Limb (tissue), 2 donors: ENCODE results near the gene ABHD5.

Experiments
- DNase-seq, 2 donors: peaks; one replicate each; pipeline ENCODE4 v3.0.0-alpha.2; 2016; ENCODE audit errors: extremely low spot score in 2 of 2

The ABHD5 gene

DNA sequence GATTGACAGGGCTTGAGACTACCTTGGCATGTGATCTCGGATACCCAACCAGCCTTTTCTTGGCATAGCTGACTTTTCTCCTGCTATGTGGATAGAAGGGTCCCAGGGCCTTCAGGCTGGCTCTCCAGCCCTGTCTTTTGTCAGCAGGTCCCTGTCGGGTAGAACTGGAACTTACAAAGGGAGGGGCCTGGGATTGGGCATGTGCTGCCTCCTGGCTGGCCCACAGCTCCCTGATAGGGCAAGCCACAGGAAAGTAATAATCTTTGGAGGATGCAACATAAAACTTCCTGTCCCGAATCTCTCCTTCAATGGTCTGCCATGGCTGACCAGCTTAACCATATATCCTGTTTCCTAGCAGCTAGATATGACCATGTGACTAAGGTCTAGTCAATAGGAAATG, 89.1 kb downstream of the ABHD5 start:
- DNase-seq = no peak

DNA sequence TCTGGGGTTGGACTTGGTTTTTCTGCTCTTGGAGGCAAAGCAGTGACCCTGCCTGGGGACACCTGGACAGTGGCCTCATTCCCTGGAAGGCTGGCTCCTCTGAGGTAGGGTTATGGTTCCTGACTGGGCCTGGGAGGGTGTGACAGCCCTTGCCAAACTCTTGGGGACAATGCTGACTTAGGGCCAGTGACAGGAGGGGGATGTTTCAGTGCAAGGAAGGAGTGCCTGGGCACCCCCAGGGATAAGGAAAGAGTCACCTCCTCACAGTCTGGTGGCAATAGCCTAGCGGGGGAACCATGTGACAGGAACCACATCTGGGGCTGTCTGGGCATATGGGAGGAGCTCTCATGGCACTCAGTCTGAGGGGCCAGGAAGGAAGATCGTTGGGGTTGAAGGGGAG, 91.8 kb downstream of the ABHD5 start:
- no peak for DNase-seq
